Hepatocyte (in vitro differentiated cells): ENCODE measurements around the gene TEX29. TPM values are rescaled to one million over a fixed set of nuclear protein-coding genes. Genes with fewer than 3 reads are reported as not detected.

Experiments
- DNase-seq: peaks from one replicate; pipeline ENCODE4 v3.0.0-alpha.2; 2016; ENCODE audit warnings: low spot score
- H2AFZ ChIP-seq: fragments of 200-600 bp; sonication (generic); 2 replicates; pipeline ENCODE4 v1.6.0; 2016; ENCODE audit warnings: antibody characterized with exemption, mild to moderate bottlenecking
- H3K27ac ChIP-seq: fragments of 200-600 bp; sonication (generic); 2 replicates; pipeline ENCODE4 v1.5.1; 2016; ENCODE audit warnings: mild to moderate bottlenecking
- H3K27me3 ChIP-seq: fragments of 200-600 bp; sonication (generic); 2 replicates; pipeline ENCODE4 v1.6.1; 2016
- H3K36me3 ChIP-seq: fragments of 200-600 bp; sonication (generic); replicated peaks from 2 replicates; pipeline ENCODE4 v1.5.1; 2016; ENCODE audit warnings: low read depth; ENCODE audit not compliant: insufficient read depth
- H3K4me1 ChIP-seq: fragments of 200-600 bp; sonication (generic); 2 replicates; pipeline ENCODE4 v1.5.1; 2016; ENCODE audit warnings: mild to moderate bottlenecking, moderate library complexity; ENCODE audit not compliant: insufficient read depth
- H3K4me2 ChIP-seq: fragments of 200-600 bp; sonication (generic); 2 replicates; pipeline ENCODE4 v1.6.0; 2016
- H3K4me3 ChIP-seq: fragments of 200-600 bp; sonication (generic); 2 replicates; pipeline ENCODE4 v1.5.1; 2016; ENCODE audit warnings: mild to moderate bottlenecking
- H3K79me2 ChIP-seq: fragments of 200-600 bp; sonication (generic); 2 replicates; pipeline ENCODE4 v1.6.0; 2017; ENCODE audit warnings: mild to moderate bottlenecking
- H3K9me2 ChIP-seq: fragments of 200-600 bp; sonication (generic); replicated peaks from 2 replicates; pipeline ENCODE4 v1.6.0; 2017; ENCODE audit warnings: mild to moderate bottlenecking; ENCODE audit not compliant: insufficient read depth
- H3K9me3 ChIP-seq: fragments of 200-600 bp; sonication (generic); 2 replicates; pipeline ENCODE4 v1.5.1; 2016; ENCODE audit warnings: low read depth, mild to moderate bottlenecking
- H4K20me1 ChIP-seq: fragments of 200-600 bp; sonication (generic); 2 replicates; pipeline ENCODE4 v1.6.0; 2016; ENCODE audit warnings: mild to moderate bottlenecking; ENCODE audit not compliant: insufficient read depth, poor library complexity, severe bottlenecking
- EZH2 ChIP-seq: fragments of 200-600 bp; sonication (generic); IDR thresholded peaks from 2 replicates; pipeline ENCODE4 v1.6.1; 2016; ENCODE audit warnings: antibody characterized with exemption, mild to moderate bottlenecking, borderline replicate concordance
- EZH2phosphoT487 ChIP-seq: fragments of 200-600 bp; sonication (generic); IDR thresholded peaks from one replicate; pipeline ENCODE4 v1.6.1; 2018; ENCODE audit warnings: antibody characterized with exemption, mild to moderate bottlenecking, low read depth, moderate library complexity; ENCODE audit not compliant: unreplicated experiment, severe bottlenecking
- WGBS: methylation state at CpG from one replicate; pipeline ENCODE4 v1.1.6; 2016; ENCODE audit warnings: low lambda C conversion rate; ENCODE audit errors: missing lambda C conversion rate; 5-methylcytosine and 5-hydroxymethylcytosine counted together
- polyA plus RNA-seq: library from polyadenylated mRNA; unstranded; fragments of >200 nt; fragmentation: Nextera tagmentation; extraction: Ambion mirVana; gene quantifications from 2 replicates; pipeline ENCODE4 v1.2.1, GENCODE V29; 2016
- total RNA-seq: library from RNA; depleted of rRNA; stranded (reverse); fragments of >200 nt; gene quantifications from 2 replicates; pipeline ENCODE4 v1.2.3, GENCODE V29; 2014
- TF ChIP-seq, protein P1 (sequence below): fragments of 200-600 bp; sonication (generic); IDR thresholded peaks from 2 replicates; pipeline ENCODE4 v1.5.1; 2016; ENCODE audit warnings: antibody characterized with exemption, mild to moderate bottlenecking; ENCODE audit not compliant: poor library complexity

Gene TEX29
- total and polyA plus RNA-seq, 2 experiments from 2014 or later, result 0.83 to 1.8 TPM

DNA sequence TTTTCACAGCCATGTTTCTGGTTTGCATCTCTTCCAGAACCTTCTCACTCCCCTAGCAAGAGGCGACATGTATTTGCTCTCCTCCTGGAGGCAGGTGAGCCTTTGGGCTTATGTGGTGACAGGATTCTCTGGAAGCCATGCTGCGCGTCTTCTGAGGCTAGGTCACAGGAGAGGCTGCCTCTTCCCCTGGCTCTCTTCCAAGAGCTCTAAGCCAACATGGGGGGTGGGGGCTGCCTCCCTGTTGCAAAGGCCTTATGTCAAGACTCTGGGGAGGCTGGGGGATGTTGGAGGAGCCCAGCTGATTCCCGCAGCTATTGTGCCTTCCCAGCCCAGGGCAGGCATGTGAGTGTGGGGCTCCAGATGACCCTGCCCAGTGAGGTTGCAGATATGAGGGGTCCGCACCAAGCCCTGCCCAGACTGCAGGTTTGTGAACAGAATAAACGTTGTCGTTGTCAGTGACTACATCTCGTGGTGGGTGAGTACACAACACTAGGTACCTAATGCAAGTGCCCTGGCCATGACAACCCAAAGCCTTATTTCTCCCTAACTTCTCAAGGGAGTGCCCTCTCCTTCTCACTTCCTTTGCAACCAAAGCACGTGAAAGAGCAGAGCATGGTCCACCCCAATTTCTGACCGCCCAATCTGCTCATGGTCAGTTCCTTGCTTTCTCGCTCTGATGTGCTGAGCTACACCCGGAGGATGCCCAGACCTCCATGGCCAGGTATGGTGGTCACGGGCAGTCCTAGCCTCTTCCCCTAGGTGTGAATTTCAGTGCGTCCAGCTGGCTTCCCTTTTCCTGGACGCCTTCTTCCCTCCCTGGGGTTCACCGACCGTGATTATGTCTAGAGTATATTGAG is 44.9 kb downstream of the TEX29 start:
- H3K27me3 ChIP-seq, result no peaks in the 10 kb centered on the region
- no peaks in the 10 kb centered on the region for H3K36me3 ChIP-seq
- H3K79me2 ChIP-seq, result no peaks in the 10 kb centered on the region
- H3K4me2 ChIP-seq, result no peak overlapping the region
- TF ChIP-seq, protein P1, sequence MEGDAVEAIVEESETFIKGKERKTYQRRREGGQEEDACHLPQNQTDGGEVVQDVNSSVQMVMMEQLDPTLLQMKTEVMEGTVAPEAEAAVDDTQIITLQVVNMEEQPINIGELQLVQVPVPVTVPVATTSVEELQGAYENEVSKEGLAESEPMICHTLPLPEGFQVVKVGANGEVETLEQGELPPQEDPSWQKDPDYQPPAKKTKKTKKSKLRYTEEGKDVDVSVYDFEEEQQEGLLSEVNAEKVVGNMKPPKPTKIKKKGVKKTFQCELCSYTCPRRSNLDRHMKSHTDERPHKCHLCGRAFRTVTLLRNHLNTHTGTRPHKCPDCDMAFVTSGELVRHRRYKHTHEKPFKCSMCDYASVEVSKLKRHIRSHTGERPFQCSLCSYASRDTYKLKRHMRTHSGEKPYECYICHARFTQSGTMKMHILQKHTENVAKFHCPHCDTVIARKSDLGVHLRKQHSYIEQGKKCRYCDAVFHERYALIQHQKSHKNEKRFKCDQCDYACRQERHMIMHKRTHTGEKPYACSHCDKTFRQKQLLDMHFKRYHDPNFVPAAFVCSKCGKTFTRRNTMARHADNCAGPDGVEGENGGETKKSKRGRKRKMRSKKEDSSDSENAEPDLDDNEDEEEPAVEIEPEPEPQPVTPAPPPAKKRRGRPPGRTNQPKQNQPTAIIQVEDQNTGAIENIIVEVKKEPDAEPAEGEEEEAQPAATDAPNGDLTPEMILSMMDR, result no peak
- TF ChIP-seq EZH2 (no peak), EZH2phosphoT487 (no peak)
- H3K27ac ChIP-seq, result no peak overlapping the region
- no peaks in the 10 kb centered on the region for H3K4me1 ChIP-seq
- DNase-seq, result no peak
- H3K9me2 ChIP-seq, result no peaks in the 10 kb centered on the region
- WGBS, result 90% methylated on average over 17 of the region's 17 CpGs
- no peaks in the 10 kb centered on the region for H4K20me1 ChIP-seq
- H3K9me3 ChIP-seq, result no peaks in the 10 kb centered on the region
- H2AFZ ChIP-seq, result no peak overlapping the region
- H3K4me3 ChIP-seq, result no peak overlapping the region

GRCh38 chr13:111367340-111367739 is 46.9 kb downstream of the TEX29 start:
- Histone ChIP-seq H3K4me2 (no peak overlapping the region), H3K36me3 (no peaks in the 10 kb centered on the region), H3K9me2 (no peaks in the 10 kb centered on the region), H3K4me3 (no peak overlapping the region), H3K4me1 (peaks cover 3% of the 10 kb centered on the region), H3K79me2 (no peaks in the 10 kb centered on the region), H3K27me3 (no peaks in the 10 kb centered on the region), H2AFZ (no peak overlapping the region), H3K27ac (no peak overlapping the region), H3K9me3 (no peaks in the 10 kb centered on the region), H4K20me1 (no peaks in the 10 kb centered on the region)
- DNase-seq, result no peak
- 80% methylated on average over 2 of the region's 2 CpGs for WGBS
- TF ChIP-seq, protein P1, result no peak
- TF ChIP-seq EZH2phosphoT487 (no peak), EZH2 (no peak)

DNA sequence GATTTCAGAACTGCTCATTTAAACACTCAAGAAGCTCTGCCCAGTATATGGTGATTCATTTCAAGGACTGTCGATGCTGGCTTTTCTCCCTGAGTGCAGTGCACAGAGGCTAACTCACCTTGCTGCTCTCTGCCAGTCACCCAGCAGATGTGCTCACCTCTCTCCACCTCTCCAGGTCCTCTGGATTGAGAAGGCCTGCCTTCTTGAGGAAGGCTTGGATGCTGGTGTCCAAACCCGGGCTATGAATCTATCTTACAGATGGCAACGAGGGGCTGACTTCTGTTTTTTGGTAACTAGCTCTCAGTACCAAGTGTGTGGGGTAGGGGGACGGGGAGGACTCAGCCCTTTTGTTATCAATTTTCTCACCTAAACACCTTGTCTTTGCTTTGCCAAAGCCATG is 47.6 kb downstream of the TEX29 start:
- H3K4me2 ChIP-seq, result no peak overlapping the region
- 94% methylated on average over 4 of the region's 4 CpGs for WGBS
- H2AFZ ChIP-seq, result no peak overlapping the region
- H3K9me2 ChIP-seq, result no peaks in the 10 kb centered on the region
- no peaks in the 10 kb centered on the region for H3K79me2 ChIP-seq
- peaks cover 3% of the 10 kb centered on the region for H3K4me1 ChIP-seq
- H3K27ac ChIP-seq, result no peak overlapping the region
- DNase-seq, result no peak
- H4K20me1 ChIP-seq, result no peaks in the 10 kb centered on the region
- no peaks in the 10 kb centered on the region for H3K36me3 ChIP-seq
- TF ChIP-seq EZH2phosphoT487, result no peak
- TF ChIP-seq, protein P1, result no peak
- no peak for TF ChIP-seq EZH2
- H3K4me3 ChIP-seq, result no peak overlapping the region
- no peaks in the 10 kb centered on the region for H3K9me3 ChIP-seq
- no peaks in the 10 kb centered on the region for H3K27me3 ChIP-seq
